ENCODE measurements around the gene GSK3A. TPM values are rescaled to one million over a fixed set of nuclear protein-coding genes. Genes with fewer than 3 reads are reported as not detected.

GSK3A gene
- total and polyA plus RNA-seq, 4 donors = 23.7 to 147 (median 86.4) TPM

DNA sequence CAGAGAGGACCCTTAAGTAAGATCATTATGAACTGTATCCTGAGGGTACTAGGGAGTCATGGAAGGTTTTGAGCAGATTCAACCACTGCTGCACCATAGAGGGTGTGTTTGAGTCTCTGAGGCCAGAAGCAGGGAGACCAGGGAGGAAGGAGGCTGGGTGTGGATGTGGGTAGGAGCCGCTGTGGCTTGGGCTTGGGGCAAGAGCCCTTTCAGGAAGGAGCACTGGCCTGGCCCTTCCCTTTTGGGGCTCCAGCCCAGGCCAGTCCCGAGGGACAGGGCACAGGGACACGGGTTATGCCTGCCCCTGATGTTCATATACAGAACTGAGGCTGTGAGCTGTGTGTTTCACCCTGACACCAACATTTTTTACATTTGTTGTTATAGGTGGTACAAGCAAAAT lies 33.9 kb upstream of the GSK3A start:
- H3K4me1 ChIP-seq (ENCODE audit: control insufficient read depth, insufficient read depth, low read length) = peaks cover 71% of the 10 kb centered on the region
- peaks cover 75% of the 10 kb centered on the region for H3K36me3 ChIP-seq (ENCODE audit: control insufficient read depth, insufficient read depth, low read length)
- H3K9me3 ChIP-seq (ENCODE audit: control insufficient read depth, insufficient read depth, low read length) = no peaks in the 10 kb centered on the region
- no peak overlapping the region for H3K27ac ChIP-seq (ENCODE audit: low read depth, low read length)
- DNase-seq (ENCODE audit: low read depth in 4 of 6, low spot score in 6 of 6) = no peak
- H3K27me3 ChIP-seq (ENCODE audit: control insufficient read depth, insufficient read depth, low read length) = no peaks in the 10 kb centered on the region
- 100% methylated on average over 1 of the region's 3 CpGs for WGBS (ENCODE audit: insufficient coverage)
- H3K4me3 ChIP-seq (ENCODE audit: low read depth, low read length) = no peak overlapping the region

- Histone ChIP-seq H3K4me1 (ENCODE audit: control insufficient read depth, insufficient read depth, low read length) (peaks cover 74% of the 10 kb centered on the region), H3K36me3 (ENCODE audit: control insufficient read depth, insufficient read depth, low read length) (peaks cover 78% of the 10 kb centered on the region)
- no CpG with 5 or more reads among the region's 3 CpGs for WGBS (ENCODE audit: insufficient coverage)
Measured at GRCh38 chr19:42275517-42275916, 33.1 kb upstream of the GSK3A start.

DNA sequence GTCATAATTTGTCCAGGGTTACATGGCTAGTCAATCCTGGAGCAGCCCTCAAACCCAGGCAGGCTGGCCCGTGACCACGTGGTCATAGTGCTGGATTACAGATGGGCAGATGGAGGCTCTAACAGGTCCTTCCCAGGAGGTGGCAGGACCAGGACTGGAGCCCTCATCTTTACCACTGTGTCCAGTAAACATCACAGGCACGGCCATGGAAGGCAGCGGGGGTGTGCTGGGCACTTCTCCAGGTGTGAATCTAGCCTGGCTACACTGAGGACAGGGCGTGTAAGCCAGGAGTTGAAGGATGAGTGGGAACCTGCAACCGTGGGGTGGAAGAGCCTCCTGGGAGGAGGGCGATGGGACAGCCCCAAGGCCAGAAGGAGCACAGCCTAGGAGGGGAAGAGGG lies 32.7 kb upstream of the GSK3A start:
- 91% methylated on average over 7 of the region's 7 CpGs for WGBS (ENCODE audit: insufficient coverage)

More at GRCh38 chr19:42275517-42275916, 33.1 kb upstream of the GSK3A start:
- Histone ChIP-seq H3K27ac (ENCODE audit: low read depth, low read length) (no peak overlapping the region), H3K4me3 (ENCODE audit: low read depth, low read length) (no peak overlapping the region), H3K27me3 (ENCODE audit: control insufficient read depth, insufficient read depth, low read length) (no peaks in the 10 kb centered on the region), H3K9me3 (ENCODE audit: control insufficient read depth, insufficient read depth, low read length) (no peaks in the 10 kb centered on the region)
- no peak for DNase-seq (ENCODE audit: low read depth in 4 of 6, low spot score in 6 of 6)

DNA sequence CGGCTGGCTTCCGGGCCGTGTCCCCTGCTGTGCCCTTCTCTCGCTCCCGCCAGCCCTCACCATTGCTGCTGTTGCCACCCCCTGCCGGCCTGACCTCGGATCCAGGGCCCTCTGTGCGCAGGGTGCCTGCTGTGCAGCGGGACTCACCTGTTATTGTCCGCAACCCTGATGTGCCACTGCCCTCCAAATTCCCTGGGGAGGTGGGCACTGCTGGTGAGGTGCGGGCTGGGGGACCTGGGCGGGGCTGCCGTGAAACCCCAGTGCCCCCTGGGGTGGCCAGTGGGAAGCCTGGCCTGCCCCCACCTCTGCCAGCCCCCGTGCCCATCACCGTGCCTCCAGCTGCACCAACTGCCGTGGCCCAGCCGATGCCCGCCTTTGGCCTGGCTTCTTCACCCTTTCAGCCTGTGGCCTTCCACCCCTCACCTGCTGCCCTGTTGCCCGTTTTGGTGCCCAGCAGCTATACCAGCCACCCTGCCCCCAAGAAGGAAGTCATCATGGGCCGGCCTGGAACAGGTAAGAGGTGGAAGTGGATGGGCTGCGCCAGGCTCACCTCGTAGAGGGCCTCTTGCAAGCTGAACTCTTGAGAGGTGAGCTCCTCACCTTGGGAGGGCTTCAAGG lies 31.8 kb upstream of the GSK3A start:
- H3K27me3 ChIP-seq (ENCODE audit: control insufficient read depth, insufficient read depth, low read length) = no peaks in the 10 kb centered on the region
- H3K4me1 ChIP-seq (ENCODE audit: control insufficient read depth, insufficient read depth, low read length) = peaks cover 79% of the 10 kb centered on the region
- 89% methylated on average over 22 of the region's 22 CpGs for WGBS (ENCODE audit: insufficient coverage)
- H3K9me3 ChIP-seq (ENCODE audit: control insufficient read depth, insufficient read depth, low read length) = no peaks in the 10 kb centered on the region
- DNase-seq (ENCODE audit: low read depth in 4 of 6, low spot score in 6 of 6) = no peak
- no peak overlapping the region for H3K27ac ChIP-seq (ENCODE audit: low read depth, low read length)
- no peak overlapping the region for H3K4me3 ChIP-seq (ENCODE audit: low read depth, low read length)
- peaks cover 82% of the 10 kb centered on the region for H3K36me3 ChIP-seq (ENCODE audit: control insufficient read depth, insufficient read depth, low read length)

More for the DNA sequence above, 32.7 kb upstream of the GSK3A start:
- Histone ChIP-seq H3K27me3 (ENCODE audit: control insufficient read depth, insufficient read depth, low read length) (no peaks in the 10 kb centered on the region), H3K9me3 (ENCODE audit: control insufficient read depth, insufficient read depth, low read length) (no peaks in the 10 kb centered on the region), H3K27ac (ENCODE audit: low read depth, low read length) (no peak overlapping the region), H3K36me3 (ENCODE audit: control insufficient read depth, insufficient read depth, low read length) (peaks cover 80% of the 10 kb centered on the region), H3K4me1 (ENCODE audit: control insufficient read depth, insufficient read depth, low read length) (peaks cover 78% of the 10 kb centered on the region), H3K4me3 (ENCODE audit: low read depth, low read length) (no peak overlapping the region)
- DNase-seq (ENCODE audit: low read depth in 4 of 6, low spot score in 6 of 6) = no peak

DNA sequence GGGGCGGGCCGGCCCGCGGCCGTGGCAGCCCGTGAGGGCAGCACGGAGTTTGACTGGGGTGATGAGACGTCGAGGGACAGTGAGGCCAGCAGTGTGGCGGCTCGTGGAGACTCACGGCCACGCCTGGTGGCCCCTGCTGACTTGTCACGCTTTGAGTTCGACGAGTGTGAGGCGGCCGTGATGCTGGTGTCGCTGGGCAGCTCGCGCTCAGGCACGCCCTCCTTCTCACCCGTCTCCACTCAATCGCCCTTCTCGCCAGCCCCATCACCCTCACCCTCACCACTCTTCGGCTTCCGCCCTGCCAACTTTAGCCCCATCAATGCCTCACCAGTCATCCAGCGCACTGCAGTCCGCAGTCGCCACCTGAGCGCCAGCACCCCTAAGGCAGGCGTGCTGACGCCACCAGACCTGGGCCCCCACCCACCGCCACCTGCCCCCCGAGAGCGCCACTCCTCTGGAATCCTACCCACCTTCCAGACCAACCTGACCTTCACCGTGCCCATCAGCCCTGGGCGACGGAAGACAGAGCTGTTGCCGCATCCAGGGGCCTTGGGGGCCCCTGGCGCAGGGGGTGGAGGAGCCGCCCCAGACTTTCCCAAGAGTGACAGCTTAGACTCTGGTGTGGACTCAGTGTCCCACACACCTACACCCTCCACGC lies 31.1 kb upstream of the GSK3A start:
- Histone ChIP-seq H3K27ac (ENCODE audit: low read depth, low read length) (no peak overlapping the region), H3K27me3 (ENCODE audit: control insufficient read depth, insufficient read depth, low read length) (no peaks in the 10 kb centered on the region), H3K4me1 (ENCODE audit: control insufficient read depth, insufficient read depth, low read length) (peaks cover 73% of the 10 kb centered on the region), H3K4me3 (ENCODE audit: low read depth, low read length) (no peak overlapping the region), H3K9me3 (ENCODE audit: control insufficient read depth, insufficient read depth, low read length) (no peaks in the 10 kb centered on the region), H3K36me3 (ENCODE audit: control insufficient read depth, insufficient read depth, low read length) (peaks cover 79% of the 10 kb centered on the region)
- no peak for DNase-seq (ENCODE audit: low read depth in 4 of 6, low spot score in 6 of 6)
- WGBS (ENCODE audit: insufficient coverage) = 91% methylated on average over 43 of the region's 43 CpGs

GRCh38 chr19:42272989-42273406 lies 30.6 kb upstream of the GSK3A start:
- Histone ChIP-seq H3K4me3 (ENCODE audit: low read depth, low read length) (no peak overlapping the region), H3K36me3 (ENCODE audit: control insufficient read depth, insufficient read depth, low read length) (peaks cover 74% of the 10 kb centered on the region), H3K9me3 (ENCODE audit: control insufficient read depth, insufficient read depth, low read length) (no peaks in the 10 kb centered on the region), H3K27me3 (ENCODE audit: control insufficient read depth, insufficient read depth, low read length) (no peaks in the 10 kb centered on the region), H3K27ac (ENCODE audit: low read depth, low read length) (no peak overlapping the region), H3K4me1 (ENCODE audit: control insufficient read depth, insufficient read depth, low read length) (peaks cover 68% of the 10 kb centered on the region)
- WGBS (ENCODE audit: insufficient coverage) = 93% methylated on average over 22 of the region's 23 CpGs
- DNase-seq (ENCODE audit: low read depth in 4 of 6, low spot score in 6 of 6) = no peak

- no peak overlapping the region for H3K27ac ChIP-seq (ENCODE audit: low read depth, low read length)
Measured at GRCh38 chr19:42272535-42272897, 30.1 kb upstream of the GSK3A start.

DNA sequence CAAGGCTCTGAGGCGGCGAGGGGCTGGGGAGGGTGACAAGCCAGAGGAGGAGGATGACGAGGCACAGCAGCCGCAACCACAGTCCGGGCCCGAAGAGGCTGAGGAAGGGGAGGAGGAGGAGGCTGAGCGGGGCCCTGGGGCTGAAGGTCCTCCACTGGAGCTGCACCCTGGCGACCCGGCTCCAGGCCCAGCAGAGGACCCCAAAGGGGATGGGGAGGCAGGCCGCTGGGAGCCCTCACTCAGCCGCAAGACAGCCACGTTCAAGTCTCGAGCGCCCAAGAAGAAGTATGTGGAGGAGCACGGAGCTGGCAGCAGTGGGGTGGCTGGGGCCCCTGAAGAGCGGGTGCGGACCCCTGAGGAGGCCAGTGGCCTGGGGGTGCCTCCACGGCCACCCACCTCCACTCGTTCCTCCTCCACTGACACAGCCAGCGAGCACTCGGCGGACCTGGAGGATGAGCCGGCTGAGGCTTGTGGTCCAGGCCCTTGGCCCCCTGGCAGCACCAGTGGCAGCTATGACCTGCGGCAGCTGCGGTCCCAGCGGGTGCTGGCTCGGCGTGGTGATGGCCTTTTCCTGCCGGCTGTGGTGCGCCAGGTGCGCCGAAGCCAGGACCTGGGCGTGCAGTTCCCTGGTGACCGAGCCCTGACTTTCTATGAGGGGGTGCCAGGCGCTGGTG lies 29.6 kb upstream of the GSK3A start:
- no peak overlapping the region for H3K27ac ChIP-seq (ENCODE audit: low read depth, low read length)

More at GRCh38 chr19:42272535-42272897, 30.1 kb upstream of the GSK3A start:
- Histone ChIP-seq H3K27me3 (ENCODE audit: control insufficient read depth, insufficient read depth, low read length) (no peaks in the 10 kb centered on the region), H3K36me3 (ENCODE audit: control insufficient read depth, insufficient read depth, low read length) (peaks cover 69% of the 10 kb centered on the region), H3K9me3 (ENCODE audit: control insufficient read depth, insufficient read depth, low read length) (no peaks in the 10 kb centered on the region), H3K4me1 (ENCODE audit: control insufficient read depth, insufficient read depth, low read length) (peaks cover 68% of the 10 kb centered on the region), H3K4me3 (ENCODE audit: low read depth, low read length) (no peak overlapping the region)
- 82% methylated on average over 7 of the region's 9 CpGs for WGBS (ENCODE audit: insufficient coverage)
- no peak for DNase-seq (ENCODE audit: low read depth in 4 of 6, low spot score in 6 of 6)

GRCh38 chr19:42271045-42271419 lies 28.6 kb upstream of the GSK3A start:
- no peaks in the 10 kb centered on the region for H3K9me3 ChIP-seq (ENCODE audit: control insufficient read depth, insufficient read depth, low read length)
- H3K27me3 ChIP-seq (ENCODE audit: control insufficient read depth, insufficient read depth, low read length) = no peaks in the 10 kb centered on the region
- peaks cover 54% of the 10 kb centered on the region for H3K36me3 ChIP-seq (ENCODE audit: control insufficient read depth, insufficient read depth, low read length)
- H3K4me1 ChIP-seq (ENCODE audit: control insufficient read depth, insufficient read depth, low read length) = peaks cover 55% of the 10 kb centered on the region
- DNase-seq (ENCODE audit: low read depth in 4 of 6, low spot score in 6 of 6) = no peak
- H3K4me3 ChIP-seq (ENCODE audit: low read depth, low read length) = no peak overlapping the region
- WGBS (ENCODE audit: insufficient coverage) = 65% methylated on average over 3 of the region's 3 CpGs
- peak overlapping the region; percentile 89 for H3K27ac ChIP-seq (ENCODE audit: low read depth, low read length)

More for the DNA sequence above, 29.6 kb upstream of the GSK3A start:
- no peak overlapping the region for H3K4me3 ChIP-seq (ENCODE audit: low read depth, low read length)
- peaks cover 64% of the 10 kb centered on the region for H3K36me3 ChIP-seq (ENCODE audit: control insufficient read depth, insufficient read depth, low read length)
- H3K27me3 ChIP-seq (ENCODE audit: control insufficient read depth, insufficient read depth, low read length) = no peaks in the 10 kb centered on the region
- no peak for DNase-seq (ENCODE audit: low read depth in 4 of 6, low spot score in 6 of 6)
- no peaks in the 10 kb centered on the region for H3K9me3 ChIP-seq (ENCODE audit: control insufficient read depth, insufficient read depth, low read length)
- WGBS (ENCODE audit: insufficient coverage) = 96% methylated on average over 31 of the region's 35 CpGs
- peaks cover 63% of the 10 kb centered on the region for H3K4me1 ChIP-seq (ENCODE audit: control insufficient read depth, insufficient read depth, low read length)

All from spinal cord (tissue), 10 donors.